GM21619 (cell line): ENCODE results near the gene PSPN.
"Not testable (repeated sequence)": the region's sequence is repeated elsewhere in the genome, so short reads cannot be mapped to it uniquely, and the experiment has no call there.

Experiments
- ATAC-seq: cut with Tn5 transposase; IDR thresholded peaks from one replicate; pipeline ENCODE4 v1.9.1; 2021; ENCODE audit not compliant: unreplicated experiment

The PSPN gene

DNA sequence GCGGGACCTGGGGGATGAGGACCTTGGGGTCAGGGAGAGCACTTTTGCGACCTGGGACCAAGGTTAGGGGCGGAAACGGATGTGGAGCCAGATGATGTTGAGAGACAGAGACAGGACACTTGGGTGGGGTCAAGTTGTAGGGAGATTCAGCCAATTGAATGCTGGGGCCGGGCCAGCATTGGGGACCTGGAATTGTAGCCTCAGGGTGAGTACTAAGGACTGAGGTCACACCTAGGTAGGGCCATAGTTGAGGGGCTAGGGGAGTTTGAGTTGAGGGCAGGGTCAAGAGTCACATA is 2.0 kb downstream of the PSPN start:
- ATAC-seq: no peak

DNA sequence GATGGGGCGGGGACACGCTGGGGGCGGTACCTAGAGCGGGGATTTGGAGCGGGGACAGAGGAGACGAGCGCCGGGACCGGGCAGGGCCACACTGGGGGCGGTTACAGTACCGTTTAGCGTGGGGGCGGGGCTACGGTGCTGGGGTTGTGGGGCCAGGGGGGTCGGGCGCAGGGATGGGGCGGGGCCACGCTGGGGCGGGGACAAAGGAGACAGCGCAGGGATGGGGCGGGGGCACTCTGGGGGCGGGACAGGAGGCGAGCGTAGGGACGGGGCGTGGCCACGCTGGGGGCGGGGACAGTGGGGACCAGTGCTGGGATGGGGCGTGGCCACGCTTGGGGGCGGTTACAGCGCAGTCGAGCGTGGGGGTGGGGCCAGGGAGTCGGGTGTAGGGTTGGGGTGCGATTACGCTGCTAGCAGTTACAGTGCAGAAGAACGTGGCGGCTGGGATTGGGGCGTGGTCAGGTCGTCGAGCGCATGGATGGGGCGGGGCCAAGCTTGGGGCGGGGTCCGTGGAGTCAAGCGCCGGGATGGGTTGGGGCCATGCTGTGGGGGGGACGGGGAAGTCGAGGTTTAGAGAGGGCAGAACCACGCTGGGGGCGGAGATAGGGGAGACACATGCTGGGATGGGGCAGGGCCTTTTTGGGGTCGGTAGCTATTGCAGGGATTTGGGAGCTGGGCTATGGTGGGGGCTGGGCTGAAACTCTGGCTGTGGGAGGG is 2.5 kb downstream of the PSPN start:
- peak; percentile 43 for ATAC-seq

DNA sequence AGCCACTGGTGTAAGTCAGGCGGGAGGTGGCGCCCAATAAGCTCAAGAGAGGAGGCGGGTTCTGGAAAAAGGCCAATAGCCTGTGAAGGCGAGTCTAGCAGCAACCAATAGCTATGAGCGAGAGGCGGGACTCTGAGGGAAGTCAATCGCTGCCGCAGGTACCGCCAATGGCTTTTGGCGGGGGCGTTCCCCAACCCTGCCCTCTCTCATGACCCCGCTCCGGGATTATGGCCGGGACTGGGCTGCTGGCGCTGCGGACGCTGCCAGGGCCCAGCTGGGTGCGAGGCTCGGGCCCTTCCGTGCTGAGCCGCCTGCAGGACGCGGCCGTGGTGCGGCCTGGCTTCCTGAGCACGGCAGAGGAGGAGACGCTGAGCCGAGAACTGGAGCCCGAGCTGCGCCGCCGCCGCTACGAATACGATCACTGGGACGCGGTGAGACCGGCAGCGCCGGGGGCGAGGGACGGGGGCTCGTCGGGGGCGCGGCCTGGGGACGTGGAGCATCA is 3.1 kb downstream of the PSPN start, which contains the start of gene ALKBH7:
TSS of gene ALKBH7 (plus strand) at position 201 of the 502 bp plus-strand sequence. CDS start at position 228, 27 bp downstream.
- ATAC-seq: peak; percentile 71

DNA sequence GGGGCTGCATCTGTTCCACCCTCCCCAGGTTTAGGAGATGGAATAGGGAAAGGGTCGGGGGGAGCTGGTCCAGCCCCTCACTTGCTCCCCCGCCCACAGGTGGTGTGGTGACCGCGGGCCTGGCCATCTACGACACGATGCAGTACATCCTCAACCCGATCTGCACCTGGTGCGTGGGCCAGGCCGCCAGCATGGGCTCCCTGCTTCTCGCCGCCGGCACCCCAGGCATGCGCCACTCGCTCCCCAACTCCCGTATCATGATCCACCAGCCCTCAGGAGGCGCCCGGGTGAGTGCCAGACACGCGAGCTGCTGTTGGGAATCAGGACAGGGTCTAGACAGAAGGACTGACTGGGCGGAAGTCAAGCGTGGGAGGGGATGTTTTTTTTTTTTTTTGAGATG is 11.4 kb downstream of the PSPN start:
- no peak for ATAC-seq

DNA sequence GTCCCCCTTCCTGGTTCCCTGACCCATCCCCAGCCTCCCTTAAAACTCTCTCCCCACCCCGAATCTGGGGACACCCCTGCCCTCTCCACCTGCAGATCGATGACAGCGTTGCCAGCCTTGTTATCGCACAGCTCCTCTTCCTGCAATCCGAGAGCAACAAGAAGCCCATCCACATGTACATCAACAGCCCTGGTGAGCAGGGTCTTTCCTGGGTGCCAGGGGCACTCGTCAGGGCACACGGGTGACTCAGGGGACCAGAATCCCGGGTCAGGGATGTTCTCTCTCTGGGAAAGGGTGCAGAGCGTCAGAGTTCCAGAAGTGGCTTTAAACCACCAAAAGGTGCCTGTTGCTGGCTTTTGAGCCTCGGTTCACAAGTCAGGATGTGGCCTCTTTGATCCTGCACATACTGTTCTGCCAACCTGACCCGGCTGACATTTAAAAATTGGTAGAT is 13.4 kb downstream of the PSPN start:
- ATAC-seq: no peak

DNA sequence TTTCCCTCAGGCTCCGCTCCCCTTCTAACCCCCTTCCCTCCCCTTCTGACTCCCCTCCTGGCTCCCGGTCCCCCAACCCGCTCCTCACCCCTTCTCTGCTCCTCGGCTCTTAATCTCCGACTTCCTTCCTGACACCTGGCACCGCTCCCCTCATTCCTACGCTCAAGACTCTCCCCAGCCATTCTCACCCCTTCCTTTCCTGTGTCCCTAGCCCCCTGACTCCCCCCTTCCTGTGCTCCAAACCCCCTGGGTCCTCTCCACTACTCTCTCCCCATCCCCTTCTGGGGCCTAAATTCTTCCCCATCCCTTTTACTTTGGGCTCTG is 13.7 kb downstream of the PSPN start:
- ATAC-seq: no peak

DNA sequence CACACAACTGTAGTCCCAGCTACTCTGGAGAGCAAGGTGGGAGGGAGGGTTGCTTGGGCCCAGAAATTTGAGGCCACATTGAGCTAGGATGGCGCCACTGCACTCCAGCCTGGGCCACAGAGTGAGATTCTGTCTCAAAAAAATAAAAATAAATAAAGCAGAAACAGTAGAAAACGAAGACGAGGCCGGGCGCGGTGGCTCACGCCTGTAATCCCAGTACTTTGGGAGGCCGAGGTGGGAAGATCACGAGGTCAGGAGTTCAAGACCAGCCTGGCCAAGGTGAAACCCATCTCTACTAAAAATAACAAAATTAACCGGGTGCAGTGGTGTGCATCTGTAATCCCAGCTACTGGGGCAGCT is 14.9 kb downstream of the PSPN start:
- not testable (repeated sequence) for ATAC-seq

DNA sequence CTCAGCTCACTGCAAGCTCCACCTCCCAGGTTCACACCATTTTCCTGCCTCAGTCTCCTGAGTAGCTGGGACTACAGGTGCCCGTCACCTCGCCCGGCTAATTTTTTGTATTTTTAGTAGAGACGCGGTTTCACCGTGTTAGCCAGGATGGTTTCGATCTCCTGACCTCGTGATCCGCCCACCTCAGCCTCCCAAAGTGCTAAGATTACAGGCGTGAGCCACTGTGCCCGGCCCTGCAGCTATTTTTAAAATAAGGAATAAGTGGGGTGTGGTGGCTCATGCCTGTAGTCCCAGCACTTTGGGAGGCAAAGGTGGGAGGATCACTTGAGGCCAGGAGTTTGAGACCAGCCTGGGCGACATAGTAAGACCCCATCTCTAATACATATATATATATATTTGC is 15.3 kb downstream of the PSPN start:
- not testable (repeated sequence) for ATAC-seq

DNA sequence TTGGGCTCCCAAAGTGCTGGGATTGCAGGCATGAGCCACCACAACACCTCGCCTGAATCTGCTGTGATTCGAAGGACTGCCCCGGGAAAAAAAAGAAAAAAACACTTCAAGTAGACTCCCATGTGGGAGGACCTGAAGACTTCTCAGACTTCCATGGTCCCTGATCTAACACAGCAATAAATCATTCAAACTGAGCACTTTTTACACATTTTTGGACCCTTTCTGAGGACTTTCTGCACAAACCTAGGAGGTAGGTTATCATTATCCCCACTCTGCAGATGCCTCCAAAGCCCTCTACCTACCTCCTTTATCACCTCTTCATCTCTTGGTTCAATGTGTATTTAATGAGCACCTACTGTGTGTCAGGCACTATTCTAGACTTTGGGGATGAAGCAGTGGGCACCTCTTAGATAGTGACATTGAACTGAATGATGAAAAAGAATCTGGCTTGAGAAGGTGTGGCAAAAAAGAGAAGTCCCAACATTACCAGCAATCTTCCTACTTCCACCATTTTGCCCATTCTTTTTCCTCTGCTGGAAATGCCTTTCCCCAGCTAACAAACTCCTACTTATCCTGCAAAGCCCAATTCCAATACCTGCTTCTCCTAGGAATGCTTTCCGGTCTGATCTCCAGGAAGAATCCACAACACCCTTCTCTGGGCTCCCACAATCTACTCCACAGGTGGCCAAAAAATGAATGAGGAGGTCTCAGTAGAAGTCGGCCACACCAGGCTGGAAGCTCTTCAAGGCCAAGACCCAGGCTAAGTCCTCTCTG is 16.0 kb downstream of the PSPN start:
- ATAC-seq: no peak

DNA sequence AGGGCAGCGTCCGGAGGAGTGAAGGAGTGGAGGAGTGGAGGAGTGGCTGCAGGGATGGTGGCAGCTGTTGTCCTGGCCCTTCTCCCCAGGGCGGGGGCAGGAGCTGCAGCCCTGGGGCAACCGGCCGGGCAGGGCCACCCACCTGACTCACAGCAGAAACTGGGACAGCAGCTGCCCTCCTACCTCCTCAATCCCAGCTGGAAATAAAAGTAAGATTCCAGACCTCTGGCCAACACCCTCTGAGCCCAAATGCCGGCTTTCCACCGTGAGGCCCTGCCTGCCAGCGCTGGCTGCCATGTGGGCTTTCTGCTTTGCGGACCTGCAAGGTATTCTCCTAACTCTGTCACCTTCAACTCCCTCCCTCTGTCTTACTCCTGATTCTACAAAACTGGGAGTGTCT is 17.7 kb downstream of the PSPN start:
- no peak for ATAC-seq

DNA sequence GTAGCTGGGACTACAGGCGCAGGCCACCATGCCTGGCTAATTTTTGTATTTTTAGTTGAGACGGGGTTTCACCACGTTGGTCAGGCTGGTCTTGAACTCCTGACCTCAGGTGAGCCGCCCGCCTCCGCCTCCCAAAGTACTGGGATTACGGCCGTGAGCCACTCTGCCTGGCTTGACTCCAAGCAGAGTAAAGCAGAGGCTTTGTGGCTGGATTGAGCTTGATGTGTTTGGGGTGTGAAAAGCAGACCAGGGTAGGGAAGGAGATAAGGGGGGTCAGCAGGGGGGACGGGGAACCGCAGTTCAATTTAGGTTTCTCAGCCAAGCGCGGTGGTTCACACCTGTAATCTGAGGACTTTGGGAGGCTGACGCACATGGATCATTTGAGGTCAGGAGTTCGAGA is 18.6 kb downstream of the PSPN start:
- ATAC-seq: no peak

DNA sequence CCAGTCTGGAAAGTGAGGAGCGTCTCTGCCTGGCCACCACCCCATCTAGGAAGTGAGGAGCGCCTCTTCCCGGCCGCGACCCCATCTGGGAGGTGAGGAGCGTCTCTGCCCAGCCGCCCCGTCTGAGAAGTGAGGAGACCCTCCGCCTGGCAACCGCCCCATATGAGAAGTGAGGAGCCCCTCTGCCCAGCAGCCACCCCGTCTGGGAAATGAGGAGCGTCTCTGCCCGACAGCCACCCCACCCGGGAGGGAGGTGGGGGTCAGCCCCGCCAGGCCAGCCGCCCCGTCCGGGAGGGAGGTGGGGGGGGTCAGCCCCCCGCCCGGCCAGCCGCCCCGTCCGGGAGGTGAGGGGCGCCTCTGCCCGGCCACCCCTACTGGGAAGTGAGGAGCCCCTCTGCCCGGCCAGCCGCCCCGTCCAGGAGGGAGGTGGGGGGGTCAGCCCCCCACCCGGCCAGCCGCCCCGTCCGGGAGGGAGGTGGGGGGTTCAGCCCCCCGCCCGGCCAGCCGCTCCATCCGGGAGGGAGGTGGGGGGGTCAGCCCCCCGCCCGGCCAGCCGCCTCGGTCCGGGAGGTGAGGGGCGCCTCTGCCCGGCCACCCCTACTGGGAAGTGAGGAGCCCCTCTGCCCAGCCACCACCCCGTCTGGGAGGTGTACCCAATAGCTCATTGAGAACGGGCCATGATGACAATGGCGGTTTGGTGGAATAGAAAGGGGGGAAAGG is 20.3 kb downstream of the PSPN start:
- ATAC-seq: not testable (repeated sequence)

DNA sequence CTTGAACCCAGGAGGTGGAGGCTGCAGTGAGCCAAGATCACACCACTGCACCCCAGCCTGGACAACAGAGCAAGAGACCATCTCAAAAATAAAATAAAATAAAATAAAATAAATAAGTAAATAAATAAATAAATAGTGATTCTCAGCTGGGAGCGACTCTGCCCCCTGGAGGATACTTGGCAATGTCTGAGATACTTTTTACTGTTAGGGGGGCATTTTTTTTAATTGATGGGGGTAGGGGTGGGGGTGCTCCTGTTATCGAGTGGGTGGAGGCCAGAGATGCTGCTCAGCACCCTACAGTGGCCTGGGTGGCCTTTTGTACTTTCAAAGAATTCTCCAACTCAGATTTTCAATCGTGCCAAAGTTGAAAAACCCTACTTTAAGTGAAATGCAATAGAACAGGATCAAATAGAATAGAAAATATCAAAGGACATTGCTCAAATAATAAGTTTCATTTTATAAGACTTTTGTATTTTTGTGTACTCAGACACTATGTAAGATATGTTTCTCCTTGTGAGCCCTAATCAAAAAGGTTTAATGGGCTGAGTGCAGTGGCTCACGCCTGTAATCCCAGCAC is 21.5 kb downstream of the PSPN start:
- no peak for ATAC-seq

DNA sequence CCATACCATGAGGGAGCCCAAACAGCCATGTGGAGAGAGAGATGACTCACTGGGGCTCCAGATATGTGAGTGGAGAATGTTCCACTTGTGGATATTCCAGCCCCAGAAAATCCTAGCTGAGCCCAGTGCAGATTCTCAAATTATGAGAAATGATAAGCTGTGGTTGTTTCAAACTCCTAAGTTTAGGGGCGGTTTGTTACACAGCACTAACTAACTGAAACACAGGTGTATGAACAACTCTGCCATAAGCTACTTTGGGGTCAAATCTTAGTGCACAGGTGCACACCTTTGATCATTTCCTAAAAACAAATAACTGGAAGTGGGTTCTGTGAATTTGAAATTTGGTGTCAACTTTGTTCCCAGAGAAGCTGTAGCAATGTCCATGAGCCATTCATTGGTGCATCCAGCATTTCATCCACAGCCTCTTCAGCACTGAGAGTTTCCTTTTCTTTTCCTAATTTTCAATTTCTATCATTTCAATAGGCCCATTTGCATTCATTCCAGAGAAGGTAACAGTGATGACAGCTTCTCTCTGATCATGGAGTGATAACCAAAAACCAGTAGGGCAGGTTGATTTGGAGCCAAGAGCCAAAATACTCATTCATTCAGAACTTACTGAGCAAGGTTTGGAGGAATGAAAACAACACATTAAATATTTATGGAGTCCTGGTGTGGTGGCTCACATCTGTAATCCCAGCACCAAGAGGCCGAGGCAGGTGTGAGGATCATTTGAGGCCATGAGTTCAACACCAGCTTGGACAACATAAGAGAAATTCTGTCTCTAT is 23.2 kb downstream of the PSPN start:
- no peak for ATAC-seq

DNA sequence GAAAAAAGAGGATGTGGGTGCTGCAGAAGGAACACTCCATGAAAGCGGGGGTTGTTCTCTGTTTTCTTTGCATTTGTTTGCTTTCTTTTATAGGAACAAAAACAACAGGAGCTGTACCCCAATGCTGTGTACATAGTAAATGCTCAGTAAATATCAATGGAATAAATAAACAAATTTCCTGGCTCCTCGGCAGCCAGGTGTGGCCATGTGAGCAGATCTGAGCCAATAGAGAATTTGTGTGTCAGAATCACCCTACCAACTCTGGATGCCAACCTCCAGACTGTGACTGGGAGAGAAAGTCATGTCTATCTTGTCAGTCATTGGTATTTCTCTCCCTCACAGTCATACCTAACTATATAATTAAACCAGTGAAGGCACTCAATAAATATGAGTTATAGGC is 25.0 kb downstream of the PSPN start:
- no peak for ATAC-seq

DNA sequence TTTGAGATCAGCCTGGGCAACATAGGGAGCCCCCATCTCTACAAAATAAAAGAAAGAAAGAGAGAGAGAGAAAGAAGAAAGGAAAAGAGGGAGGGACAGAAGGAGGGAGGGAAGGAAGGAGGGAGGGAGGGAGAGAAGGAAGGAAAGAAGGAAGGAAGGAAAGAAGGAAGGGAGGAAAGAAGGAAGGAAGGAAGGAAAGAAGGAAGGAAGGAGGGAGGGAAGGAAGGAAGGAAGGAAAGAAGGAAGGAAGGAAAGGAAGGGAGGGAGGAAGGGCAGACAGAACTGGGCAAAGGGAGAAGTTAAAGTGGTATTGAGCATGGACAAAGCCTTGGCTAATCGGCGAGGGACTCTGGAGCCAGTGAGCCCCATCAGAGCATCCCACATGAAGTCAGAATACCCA is 26.5 kb downstream of the PSPN start:
- ATAC-seq: not testable (repeated sequence)

DNA sequence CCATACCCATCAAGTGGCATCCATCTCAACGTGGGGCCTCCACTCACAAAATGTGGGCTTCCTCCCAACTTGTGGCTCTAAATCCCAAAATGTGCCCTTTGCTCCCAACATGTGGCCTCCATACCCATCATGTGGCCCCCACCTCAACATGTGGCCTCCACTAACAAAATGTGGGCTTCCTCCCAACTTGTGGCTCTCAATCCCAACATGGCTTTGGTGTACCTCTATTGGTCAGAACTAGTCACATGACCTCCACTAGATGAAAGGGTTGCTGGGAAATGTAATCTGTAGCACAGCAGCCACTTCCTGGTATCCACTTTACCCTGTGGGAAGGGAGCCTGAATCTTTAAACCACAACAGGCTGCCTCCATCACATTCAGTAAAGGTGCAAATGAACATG is 32.3 kb downstream of the PSPN start:
- ATAC-seq: no peak

DNA sequence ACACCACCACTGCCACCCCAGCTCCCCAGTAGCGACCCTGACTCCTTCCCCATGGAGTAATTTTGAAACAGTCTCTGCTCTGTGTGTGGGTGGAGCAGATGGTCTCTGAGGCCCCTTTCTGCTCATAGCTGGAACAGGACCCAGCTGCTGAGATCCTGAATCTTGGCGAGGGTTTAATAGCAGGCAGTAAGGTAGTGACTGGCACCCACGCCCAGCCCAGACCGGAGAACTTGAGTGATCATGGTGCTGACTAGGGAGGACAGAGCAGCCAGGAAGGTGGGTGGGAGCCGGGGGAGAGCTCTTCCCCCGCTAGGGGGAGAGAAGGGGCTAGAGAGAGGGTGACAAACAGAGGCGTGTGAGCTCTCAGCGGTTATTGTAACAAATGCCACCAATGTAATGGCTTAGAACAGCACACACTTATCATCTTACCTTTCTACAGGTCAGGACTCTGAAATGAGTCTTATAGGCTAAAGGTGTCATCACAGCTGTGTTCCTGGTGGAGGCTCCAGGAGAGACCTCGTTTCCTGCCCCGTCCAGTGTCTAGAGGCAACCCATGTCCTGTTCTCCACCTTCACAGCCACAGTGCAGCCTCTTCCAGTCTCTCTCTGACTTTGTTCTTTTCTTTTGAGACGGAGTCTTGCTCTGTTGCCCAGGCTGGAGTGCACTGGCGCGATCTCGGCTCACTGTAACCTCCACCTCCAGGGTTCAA is 35.1 kb downstream of the PSPN start:
- no peak for ATAC-seq

DNA sequence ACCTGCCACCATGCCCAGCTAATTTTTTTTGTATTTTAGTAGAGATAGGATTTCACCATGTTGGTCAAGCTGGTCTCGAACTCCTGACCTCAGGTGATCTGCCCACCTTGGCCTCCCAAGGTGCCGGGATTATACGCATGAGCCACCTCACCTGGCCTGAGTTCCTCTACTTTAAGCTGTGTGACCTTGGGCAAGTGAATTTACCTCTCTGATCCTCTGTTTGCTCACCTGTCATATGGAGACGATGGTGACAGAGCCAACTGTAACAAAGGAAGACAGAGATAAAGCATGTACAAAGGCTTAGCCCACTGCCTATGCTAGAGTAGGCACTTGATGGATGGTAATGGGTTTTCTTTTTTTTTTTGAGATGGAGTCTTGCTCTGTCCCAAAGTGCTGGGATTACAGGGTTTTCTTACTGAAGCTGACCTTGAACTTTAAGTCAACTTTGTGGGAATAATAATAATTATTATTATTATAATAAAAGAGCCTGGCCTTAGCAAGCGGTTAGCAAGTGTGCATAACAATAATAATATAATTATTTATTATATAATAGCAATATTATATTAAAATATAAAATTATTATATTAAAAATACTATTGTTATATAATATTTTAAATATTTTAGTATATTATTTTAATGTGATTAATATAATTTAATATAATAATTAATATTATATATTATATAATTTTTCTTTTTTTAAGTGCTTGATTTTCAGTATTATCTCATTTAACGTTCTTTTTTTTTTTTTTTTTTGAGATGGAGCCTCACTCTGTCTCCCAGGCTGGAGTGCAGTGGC is 41.0 kb downstream of the PSPN start:
- ATAC-seq: no peak
